NAMALWA (cell line): ENCODE results near the gene DONSON.
A peak's percentile ranks its signal among the peaks of the same experiment; 100 is the strongest.

ENCODE experiments used
- DNase-seq: peaks from one replicate; pipeline ENCODE4 v3.0.0-alpha.2; 2015; ENCODE audit warnings: low spot score

Gene DONSON

DNA sequence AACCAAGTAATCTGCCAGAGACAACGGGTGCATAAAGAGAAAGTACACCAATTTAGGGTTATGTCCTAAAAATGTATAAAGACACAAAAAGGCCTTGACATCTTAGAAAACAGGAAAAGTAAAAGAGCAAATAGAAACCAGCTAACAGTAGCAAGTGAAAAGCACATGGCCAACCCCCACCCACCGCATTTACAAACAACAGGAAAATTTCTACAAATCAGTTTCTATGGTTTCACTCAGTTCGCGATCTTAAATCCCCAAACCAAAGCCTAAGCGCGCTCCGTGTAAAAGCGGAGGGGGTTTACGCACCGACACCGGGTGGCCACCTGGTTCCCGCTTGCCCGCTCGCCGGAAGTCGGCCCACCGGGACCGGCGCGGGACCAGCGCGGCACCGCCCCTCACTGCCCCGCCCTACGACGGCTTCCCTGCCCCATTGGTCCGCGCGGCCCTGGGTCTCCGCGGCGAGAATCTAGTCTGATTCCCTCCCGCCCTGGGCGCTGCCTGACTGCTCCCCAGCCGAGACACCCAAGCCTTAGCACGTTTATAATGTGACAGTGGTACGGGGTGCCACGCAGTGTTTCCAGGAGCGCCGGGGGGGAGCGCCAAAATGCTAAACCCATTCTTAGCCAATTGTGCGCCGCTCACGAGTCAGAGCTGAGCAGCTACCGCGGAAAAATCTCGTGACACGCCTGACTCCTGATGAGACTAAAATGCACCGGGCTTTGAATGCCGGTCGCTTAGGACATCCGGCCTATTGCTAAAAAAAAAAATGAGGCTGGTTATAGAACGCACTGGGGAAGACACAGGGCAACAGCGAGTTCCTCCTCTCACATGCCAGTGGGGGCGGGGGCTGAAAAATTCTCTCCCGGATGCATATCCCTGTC is 46.5 kb downstream of the DONSON start, which contains the start of gene GART:
TSS of gene GART (minus strand) at position 362 of the 884 bp plus-strand sequence. CDS start 2,802 bp downstream, outside the sequence.
- peak; percentile 91 for DNase-seq

DNA sequence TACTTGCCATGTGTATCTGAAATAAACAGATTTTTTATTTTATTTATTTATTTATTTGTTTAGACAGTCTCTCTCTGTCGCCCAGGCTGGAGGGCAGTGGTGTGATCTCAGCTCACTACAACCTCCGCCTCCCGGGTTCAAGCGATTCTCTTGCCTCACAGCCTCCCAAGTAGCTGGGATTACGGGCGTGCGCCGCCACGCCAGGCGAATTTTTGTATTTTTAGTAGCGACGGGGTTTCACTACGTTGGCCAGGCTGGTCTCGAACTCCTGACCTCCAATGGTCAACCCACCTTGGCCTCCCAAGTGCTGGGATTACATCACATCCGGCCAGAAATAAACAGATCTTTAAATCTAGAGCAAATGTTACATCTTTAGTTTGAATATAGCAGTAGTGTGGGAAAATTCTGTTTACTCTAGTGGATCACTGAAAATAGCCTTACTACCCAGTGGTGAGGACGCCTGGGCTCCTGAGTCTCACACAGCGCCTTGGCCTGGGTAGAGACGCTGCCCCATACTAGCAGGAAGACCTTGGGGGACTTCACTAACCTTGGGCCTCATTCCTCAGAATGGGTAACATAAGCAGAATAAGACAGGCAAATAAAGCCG is 47.3 kb downstream of the DONSON start:
- peak; percentile 65 for DNase-seq

GRCh38 chr21:33540711-33541104 is 47.8 kb downstream of the DONSON start:
- peak; percentile 32 for DNase-seq

DNA sequence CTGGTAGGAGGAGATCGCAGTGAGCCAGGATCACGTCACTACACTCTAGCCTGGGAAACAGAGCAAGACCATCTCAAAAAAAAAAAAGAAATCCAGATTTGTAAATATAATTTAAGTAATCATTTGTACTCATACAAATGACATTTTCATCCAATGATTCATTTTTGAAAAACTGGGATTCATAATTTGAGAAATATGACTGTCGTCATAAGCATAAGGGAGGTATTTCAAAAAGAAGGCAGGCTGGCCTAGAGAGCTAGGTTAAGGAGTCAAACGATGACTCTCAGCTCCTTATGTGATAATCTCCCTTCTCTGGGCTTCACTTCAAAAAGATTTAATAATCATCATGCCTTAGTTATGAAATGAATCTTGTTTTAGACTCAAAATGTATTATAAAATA is 48.9 kb downstream of the DONSON start:
- DNase-seq = no peak

- no peak for DNase-seq
Observed at GRCh38 chr21:33537212-33537611, 51.3 kb downstream of the DONSON start.

GRCh38 chr21:33531007-33531406 is 57.5 kb downstream of the DONSON start:
- DNase-seq = no peak
